ENCODE measurements around the gene PXYLP1. TPM values are rescaled to one million over a fixed set of nuclear protein-coding genes. Genes with fewer than 3 reads are reported as not detected.

PXYLP1 gene
- total and polyA plus RNA-seq, 2 of the 8 experiments (the other 6 are each of a cell fraction or from before 2014, with no cell fraction given), result 19.4 to 20.6 TPM

GRCh38 chr3:141241616-141242376, 10.2 kb downstream of the PXYLP1 start:
- Histone ChIP-seq H2AK5ac (ENCODE audit: low read depth, low read length) (no peak overlapping the region), H3K4me1 (replicated peaks in 1 of 4; ENCODE audit: control insufficient read depth in 3 of 4, insufficient read depth in 4 of 4, low read length in 3 of 4) (peaks cover 10 to 29% (median 23%) of the 10 kb centered on the region in 4 experiments), H3K36me3 (ENCODE audit: control insufficient read depth in 2 of 4, insufficient read depth in 4 of 4, low read length in 3 of 4) (peaks cover 0 to 5% (median 0%) of the 10 kb centered on the region in 4 experiments; a peak in 2 of 8 replicates), H3K23ac (ENCODE audit: insufficient read length) (no peak overlapping the region), H2BK15ac (ENCODE audit: low read length) (no peak overlapping the region), H3K18ac (ENCODE audit: extremely low read depth, low read length) (no peak overlapping the region), H2BK20ac (ENCODE audit: low read length) (no peak overlapping the region; the same call in 1 of the 2 replicates), H2AFZ (ENCODE audit: low read length) (no peak overlapping the region), H3K9me3 (ENCODE audit: insufficient read depth in 2 of 2, low read depth in 1 of 2, low read length in 1 of 2) (no peaks in the 10 kb centered on the region), H3K9ac (replicated peaks in 1 of 4; ENCODE audit: extremely low read depth in 1 of 4, low read depth in 3 of 4, low read length in 3 of 4) (no peak overlapping the region), H3K4me2 (ENCODE audit: insufficient read depth in 1 of 2, low read depth in 2 of 2, low read length in 2 of 2) (no peak overlapping the region), H3K4me3 (ENCODE audit: extremely low read depth in 1 of 4, insufficient read depth in 2 of 4, low read depth in 3 of 4, low read length in 4 of 4) (no peak overlapping the region), H2BK12ac (ENCODE audit: low read depth, low read length) (no peak overlapping the region), H3K27ac (ENCODE audit: low read depth, low read length) (no peak overlapping the region), H2BK5ac (ENCODE audit: low read depth, low read length) (no peak overlapping the region), H3K56ac (replicated peaks; ENCODE audit: insufficient read length, low read depth, low read length) (no peak overlapping the region), H3K4ac (replicated peaks; ENCODE audit: insufficient read length, low read depth, low read length) (no peak overlapping the region), H3K27me3 (replicated peaks in 1 of 4; ENCODE audit: control insufficient read depth in 3 of 4, extremely low read depth in 1 of 4, insufficient read depth in 3 of 4, low read length in 3 of 4) (no peaks in the 10 kb centered on the region), H4K91ac (replicated peaks; ENCODE audit: insufficient read length, low read length) (no peak overlapping the region), H4K8ac (ENCODE audit: extremely low read depth, insufficient read depth, low read length) (no peak overlapping the region), H3K79me1 (ENCODE audit: low read depth, low read length) (peaks cover 9% of the 10 kb centered on the region), H3K79me2 (ENCODE audit: control insufficient read depth in 1 of 2, insufficient read depth in 2 of 2, low read length in 2 of 2) (peaks cover 0 to 17% of the 10 kb centered on the region in 2 experiments; a peak in 2 of 4 replicates), H4K5ac (ENCODE audit: insufficient read length, low read depth, low read length) (no peak overlapping the region), H3K14ac (ENCODE audit: insufficient read length) (no peak overlapping the region), H3K23me2 (ENCODE audit: low read depth, low read length) (no peaks in the 10 kb centered on the region), H2BK120ac (replicated peaks; ENCODE audit: low read depth, low read length) (no peak overlapping the region), H4K20me1 (replicated peaks in 1 of 2; ENCODE audit: control insufficient read depth in 1 of 2, insufficient read depth in 2 of 2, low read length in 2 of 2) (peaks cover 0 to 3% of the 10 kb centered on the region in 2 experiments)
- ChIA-PET CTCF (ENCODE audit: partially characterized antibody) (interaction anchor here (1.2 to 9.6 kb wide), 6 partner anchors 9 to 62 kb away, joined by 3 to 80 read pairs (median 8); partner anchors contain the start of gene PXYLP1), POLR2A (ENCODE audit: partially characterized antibody) (interaction anchor here (1.1 kb wide), 1 partner anchor 9 kb away, joined by 5 read pairs; the partner anchor contains the start of gene PXYLP1)
- WGBS, 2 experiments (ENCODE audit: extremely low coverage in 1 of 2, insufficient coverage in 1 of 2, insufficient read length in 1 of 2, insufficient replicate concordance in 2 of 2, low coverage in 1 of 2, low lambda C conversion rate in 2 of 2, missing lambda C conversion rate in 1 of 2), result 82% methylated on average over 12 of the region's 12 CpGs; no CpG with 5 or more reads in 1 of the 2 experiments
- FAIRE-seq, result no peak
- DNase-seq (ENCODE audit: low read depth in 1 of 2, low spot score in 2 of 2), result no peak
- TF ChIP-seq RFX5 (IDR thresholded peaks at IDR 0.05; ENCODE audit: borderline replicate concordance, low read depth, low read length) (no peak), BCL11A (IDR thresholded peaks at IDR 0.05; ENCODE audit: low read depth in 2 of 2, low read length in 2 of 2) (no peak), TAF1 (IDR thresholded peaks at IDR 0.05; ENCODE audit: low read depth, low read length) (no peak), ZNF274 (IDR thresholded peaks at IDR 0.05; ENCODE audit: borderline replicate concordance, extremely low read depth, low read length) (no peak), USF2 (IDR thresholded peaks at IDR 0.05; ENCODE audit: low read length) (no peak), SP2 (IDR thresholded peaks at IDR 0.05; ENCODE audit: low read length) (no peak), CTCF (IDR thresholded peaks at IDR 0.05; ENCODE audit: control extremely low read depth in 1 of 3, insufficient read depth in 1 of 3, low read depth in 1 of 3, low read length in 3 of 3) (no peak), CEBPB (IDR thresholded peaks at IDR 0.05; ENCODE audit: low read depth, low read length) (no peak)
